AG10803 (cell line): Measurements from ENCODE around the gene RGS19.

Source experiments
- DNase-seq: peaks from one replicate; pipeline ENCODE4 v3.0.0; 2010; ENCODE audit warnings: low read depth
- H3K4me3 ChIP-seq: 2 replicates; pipeline ENCODE4 v1.5.1; 2011; ENCODE audit warnings: mild to moderate bottlenecking, low read length, control low read depth
- TF ChIP-seq, protein P1 (sequence below): conservative IDR thresholded peaks from 2 replicates; pipeline ENCODE4 v1.5.1; 2011; ENCODE audit warnings: mild to moderate bottlenecking, low read length, control low read depth, inconsistent platforms

Gene RGS19

DNA sequence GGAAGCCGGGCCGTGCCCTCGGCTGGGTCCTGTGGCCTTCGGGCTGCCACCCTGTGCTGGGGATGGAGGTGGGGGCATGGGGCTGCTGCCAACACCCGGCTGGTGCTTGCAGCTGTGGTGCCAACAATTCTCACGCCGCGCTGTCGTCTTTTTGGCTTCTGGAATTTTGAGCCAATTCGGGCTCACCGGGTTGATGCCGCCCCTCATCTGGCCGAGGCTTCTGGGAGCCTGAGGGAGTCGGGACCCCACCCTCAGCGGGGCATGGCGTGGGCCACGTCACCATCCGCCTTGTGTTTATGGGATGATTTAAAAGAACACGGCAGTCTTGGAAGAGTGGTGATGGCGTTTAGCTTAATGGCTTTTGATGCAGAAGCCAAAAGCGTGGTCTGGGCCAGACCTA is 36.7 kb upstream of the RGS19 start:
- TF ChIP-seq, protein P1, sequence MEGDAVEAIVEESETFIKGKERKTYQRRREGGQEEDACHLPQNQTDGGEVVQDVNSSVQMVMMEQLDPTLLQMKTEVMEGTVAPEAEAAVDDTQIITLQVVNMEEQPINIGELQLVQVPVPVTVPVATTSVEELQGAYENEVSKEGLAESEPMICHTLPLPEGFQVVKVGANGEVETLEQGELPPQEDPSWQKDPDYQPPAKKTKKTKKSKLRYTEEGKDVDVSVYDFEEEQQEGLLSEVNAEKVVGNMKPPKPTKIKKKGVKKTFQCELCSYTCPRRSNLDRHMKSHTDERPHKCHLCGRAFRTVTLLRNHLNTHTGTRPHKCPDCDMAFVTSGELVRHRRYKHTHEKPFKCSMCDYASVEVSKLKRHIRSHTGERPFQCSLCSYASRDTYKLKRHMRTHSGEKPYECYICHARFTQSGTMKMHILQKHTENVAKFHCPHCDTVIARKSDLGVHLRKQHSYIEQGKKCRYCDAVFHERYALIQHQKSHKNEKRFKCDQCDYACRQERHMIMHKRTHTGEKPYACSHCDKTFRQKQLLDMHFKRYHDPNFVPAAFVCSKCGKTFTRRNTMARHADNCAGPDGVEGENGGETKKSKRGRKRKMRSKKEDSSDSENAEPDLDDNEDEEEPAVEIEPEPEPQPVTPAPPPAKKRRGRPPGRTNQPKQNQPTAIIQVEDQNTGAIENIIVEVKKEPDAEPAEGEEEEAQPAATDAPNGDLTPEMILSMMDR = no peak
- DNase-seq = no peak
- no peak overlapping the region for H3K4me3 ChIP-seq

DNA sequence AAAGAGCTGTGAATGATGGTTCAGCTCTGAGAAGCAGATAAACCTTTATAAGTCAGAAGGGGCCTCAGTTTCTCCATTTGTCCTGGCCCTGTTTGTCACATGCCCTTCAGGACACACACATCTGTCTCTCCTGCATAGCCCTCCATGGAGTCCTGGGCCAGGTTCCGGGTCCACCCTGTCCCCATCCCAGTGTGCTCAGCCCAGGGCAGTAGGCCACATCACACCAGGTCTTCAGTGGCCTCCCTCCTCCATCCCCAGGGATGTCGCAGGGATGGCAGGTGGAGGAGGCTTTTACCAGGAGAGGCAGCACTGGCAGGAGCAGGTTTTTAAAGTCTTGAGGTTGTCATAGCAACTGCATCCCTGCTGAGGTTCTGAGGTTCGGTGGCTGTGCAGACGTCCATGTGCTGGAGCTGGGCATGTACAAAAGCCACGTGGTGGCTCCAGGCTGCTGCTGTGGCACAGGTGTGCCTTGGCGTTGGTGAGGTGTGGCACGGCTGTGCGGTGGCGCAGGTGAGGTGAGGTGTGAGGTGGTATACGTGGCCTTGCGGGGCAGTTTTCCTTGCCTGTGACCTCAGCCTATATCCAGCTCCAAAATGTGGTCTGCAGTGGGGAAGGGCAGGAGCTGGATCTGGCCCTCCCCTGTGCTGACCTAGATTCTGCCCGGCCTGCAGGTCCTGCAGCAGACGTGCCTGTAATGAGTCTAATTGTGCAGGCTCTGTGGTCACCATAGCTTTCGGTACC is 36.0 kb upstream of the RGS19 start:
- TF ChIP-seq, protein P1 = no peak
- no peak for DNase-seq
- H3K4me3 ChIP-seq = no peak overlapping the region

DNA sequence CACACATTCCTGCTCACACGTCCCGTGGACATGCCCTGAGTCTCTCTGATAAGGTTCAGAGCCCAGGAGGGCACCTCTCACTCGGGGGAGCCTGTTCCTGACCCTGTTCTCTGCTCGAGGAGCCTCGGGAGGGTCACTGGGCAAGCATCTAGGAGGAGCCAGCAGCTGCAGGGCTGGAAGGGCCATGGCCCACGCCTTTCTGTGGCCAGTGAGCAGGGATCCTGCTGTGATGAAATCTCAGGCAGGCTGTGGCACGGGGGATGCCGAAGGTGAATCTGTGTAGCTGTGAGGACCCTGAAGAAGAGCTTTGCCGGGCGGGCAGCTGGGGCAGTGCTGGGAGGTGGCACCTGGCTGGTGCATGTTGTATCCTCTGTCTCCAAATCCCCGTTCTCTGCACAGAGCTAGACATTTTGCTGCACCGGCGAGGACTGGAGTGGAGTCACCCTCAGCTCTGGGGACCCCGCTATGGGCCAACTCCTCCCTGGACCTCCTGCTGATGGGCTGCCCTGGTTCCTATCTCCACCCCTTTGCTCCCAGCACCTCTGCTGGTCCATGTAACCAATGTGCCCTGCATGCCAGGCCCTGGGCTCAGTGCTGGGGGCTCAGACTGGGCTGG is 35.1 kb upstream of the RGS19 start:
- H3K4me3 ChIP-seq = no peak overlapping the region
- DNase-seq = no peak
- TF ChIP-seq, protein P1 = no peak

DNA sequence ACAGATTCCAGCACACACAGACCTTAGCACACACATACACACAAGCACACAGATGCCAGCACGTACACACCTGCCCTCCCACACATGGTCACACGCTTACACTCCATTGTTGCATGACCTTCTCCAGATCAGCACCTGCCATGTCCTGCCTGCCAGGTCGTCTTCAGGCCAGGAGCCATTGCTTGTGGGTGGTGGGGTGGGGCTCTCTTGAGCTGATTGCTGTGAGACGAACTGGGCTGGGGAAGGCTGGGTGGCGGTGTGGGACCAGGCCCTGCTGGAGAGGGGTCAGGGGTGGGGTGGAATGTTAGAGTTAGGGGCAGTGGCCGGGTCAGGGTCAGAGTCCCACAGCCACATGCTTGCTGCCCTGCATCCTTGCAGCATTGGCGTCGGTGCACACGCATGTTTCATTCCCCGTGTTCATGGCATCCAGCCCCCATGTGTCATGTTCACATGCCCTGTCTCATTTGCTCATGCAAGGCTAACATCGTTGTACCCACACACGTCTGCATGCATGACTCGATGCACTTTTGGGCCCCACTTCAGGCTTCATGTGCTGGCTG is 34.6 kb upstream of the RGS19 start:
- H3K4me3 ChIP-seq = no peak overlapping the region
- no peak for DNase-seq
- TF ChIP-seq, protein P1 = no peak

DNA sequence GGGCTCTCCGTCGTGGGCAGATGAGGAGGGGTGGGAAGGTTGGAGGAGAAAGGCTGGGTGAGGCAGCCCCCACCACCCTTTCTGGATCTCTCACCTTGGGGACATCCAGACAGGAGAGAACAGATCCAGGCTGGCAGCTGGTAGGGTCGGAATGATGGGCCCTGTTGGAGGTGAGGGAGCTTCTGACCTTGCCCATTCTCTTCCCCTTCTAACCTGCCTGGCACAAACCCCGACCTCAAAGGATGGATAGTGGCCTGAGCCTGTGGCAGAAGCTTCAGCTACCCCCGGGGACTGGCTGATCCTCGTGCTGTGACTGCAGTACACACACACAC is 34.1 kb upstream of the RGS19 start:
- no peak overlapping the region for H3K4me3 ChIP-seq
- TF ChIP-seq, protein P1 = no peak
- DNase-seq = no peak

DNA sequence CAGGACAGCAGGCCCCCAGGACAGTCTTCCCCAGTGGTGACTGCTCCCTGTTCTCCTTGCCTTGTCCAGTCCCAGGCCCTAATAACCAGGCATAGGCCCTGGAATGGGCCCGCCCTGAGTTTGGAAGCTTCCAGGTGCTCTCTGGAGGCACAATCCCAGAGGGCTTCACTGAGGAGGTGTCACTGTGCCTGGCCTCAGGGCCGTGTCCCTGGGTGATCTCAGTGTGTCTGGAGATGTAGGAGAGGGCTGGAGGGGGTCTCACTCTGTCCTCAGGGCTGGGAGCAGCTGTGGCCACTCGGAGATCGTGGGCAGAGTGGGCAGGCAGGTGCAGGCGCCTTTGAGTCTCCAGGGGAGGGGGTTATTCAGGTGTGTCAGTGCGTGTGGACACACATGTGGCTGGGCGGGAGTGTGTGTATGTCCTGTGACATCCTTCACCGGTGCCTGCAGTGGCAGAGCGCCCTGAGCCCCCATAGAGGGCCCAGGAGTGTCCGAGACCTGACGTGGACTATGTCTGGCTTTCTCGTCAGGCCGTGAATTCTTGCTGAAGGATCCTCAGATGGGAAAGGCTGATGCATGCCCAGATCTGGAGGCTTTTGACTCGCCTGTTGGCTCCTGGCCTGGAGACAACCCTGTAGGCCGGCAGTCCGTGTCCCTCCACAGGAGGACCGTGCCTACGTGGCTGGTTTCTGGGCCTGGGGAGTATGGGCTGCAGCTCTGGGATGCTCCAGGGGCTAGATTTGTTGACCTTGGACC is 33.5 kb upstream of the RGS19 start:
- DNase-seq = no peak
- H3K4me3 ChIP-seq = no peak overlapping the region
- TF ChIP-seq, protein P1 = no peak
